Measurements from ENCODE around the gene SMIM28.

The SMIM28 gene

GRCh38 chr6:138382498-138383265, 5.0 kb downstream of the SMIM28 start:
- no peak overlapping the region for H3K4me3 ChIP-seq (ENCODE audit: low read depth, low read length)
- no peak for DNase-seq (ENCODE audit: low read depth)
- TF ChIP-seq, protein P1, sequence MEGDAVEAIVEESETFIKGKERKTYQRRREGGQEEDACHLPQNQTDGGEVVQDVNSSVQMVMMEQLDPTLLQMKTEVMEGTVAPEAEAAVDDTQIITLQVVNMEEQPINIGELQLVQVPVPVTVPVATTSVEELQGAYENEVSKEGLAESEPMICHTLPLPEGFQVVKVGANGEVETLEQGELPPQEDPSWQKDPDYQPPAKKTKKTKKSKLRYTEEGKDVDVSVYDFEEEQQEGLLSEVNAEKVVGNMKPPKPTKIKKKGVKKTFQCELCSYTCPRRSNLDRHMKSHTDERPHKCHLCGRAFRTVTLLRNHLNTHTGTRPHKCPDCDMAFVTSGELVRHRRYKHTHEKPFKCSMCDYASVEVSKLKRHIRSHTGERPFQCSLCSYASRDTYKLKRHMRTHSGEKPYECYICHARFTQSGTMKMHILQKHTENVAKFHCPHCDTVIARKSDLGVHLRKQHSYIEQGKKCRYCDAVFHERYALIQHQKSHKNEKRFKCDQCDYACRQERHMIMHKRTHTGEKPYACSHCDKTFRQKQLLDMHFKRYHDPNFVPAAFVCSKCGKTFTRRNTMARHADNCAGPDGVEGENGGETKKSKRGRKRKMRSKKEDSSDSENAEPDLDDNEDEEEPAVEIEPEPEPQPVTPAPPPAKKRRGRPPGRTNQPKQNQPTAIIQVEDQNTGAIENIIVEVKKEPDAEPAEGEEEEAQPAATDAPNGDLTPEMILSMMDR (IDR thresholded peaks at IDR 0.05; ENCODE audit: insufficient read depth, low read depth, low read length, missing control alignments): no peak

GRCh38 chr6:138383776-138384175, 6.1 kb downstream of the SMIM28 start:
- TF ChIP-seq, protein P1 (IDR thresholded peaks at IDR 0.05; ENCODE audit: insufficient read depth, low read depth, low read length, missing control alignments): no peak
- DNase-seq (ENCODE audit: low read depth): no peak
- H3K4me3 ChIP-seq (ENCODE audit: low read depth, low read length): no peak overlapping the region

- H3K4me3 ChIP-seq (ENCODE audit: low read depth, low read length): no peak overlapping the region
- TF ChIP-seq, protein P1 (IDR thresholded peaks at IDR 0.05; ENCODE audit: insufficient read depth, low read depth, low read length, missing control alignments): no peak
- DNase-seq (ENCODE audit: low read depth): no peak
These were observed 9.2 kb downstream of the SMIM28 start for GRCh38 chr6:138386897-138387296.

- TF ChIP-seq, protein P1 (IDR thresholded peaks at IDR 0.05; ENCODE audit: insufficient read depth, low read depth, low read length, missing control alignments): no peak
These were observed 10.1 kb downstream of the SMIM28 start for GRCh38 chr6:138387577-138388368.

DNA sequence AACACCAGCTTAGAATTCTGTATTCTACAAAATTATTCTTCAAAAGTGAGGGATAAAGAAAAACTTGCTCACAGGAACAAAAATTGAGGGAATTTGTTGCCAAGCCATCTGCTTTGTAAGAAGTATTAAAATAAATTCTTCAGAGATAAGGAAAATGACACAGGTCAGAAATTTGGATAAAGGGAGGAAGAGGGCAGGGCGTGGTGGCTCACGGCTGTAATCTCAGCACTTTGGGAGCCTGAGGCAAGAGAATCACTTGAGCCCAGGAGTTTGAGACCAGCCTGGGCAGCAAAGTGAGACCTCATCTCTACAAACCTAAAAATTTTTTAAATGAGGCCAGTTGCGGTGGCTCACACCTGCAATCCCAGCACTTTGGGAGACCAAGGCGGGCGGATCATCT, 11.8 kb downstream of the SMIM28 start:
- DNase-seq (ENCODE audit: low read depth): no peak
- TF ChIP-seq, protein P1 (IDR thresholded peaks at IDR 0.05; ENCODE audit: insufficient read depth, low read depth, low read length, missing control alignments): no peak
- no peak overlapping the region for H3K4me3 ChIP-seq (ENCODE audit: low read depth, low read length)

More at GRCh38 chr6:138387577-138388368, 10.1 kb downstream of the SMIM28 start:
- no peak for DNase-seq (ENCODE audit: low read depth)
- no peak overlapping the region for H3K4me3 ChIP-seq (ENCODE audit: low read depth, low read length)

- no peak for DNase-seq (ENCODE audit: low read depth)
- TF ChIP-seq, protein P1 (IDR thresholded peaks at IDR 0.05; ENCODE audit: insufficient read depth, low read depth, low read length, missing control alignments): no peak
- no peak overlapping the region for H3K4me3 ChIP-seq (ENCODE audit: low read depth, low read length)
These were observed 16.4 kb downstream of the SMIM28 start for GRCh38 chr6:138393871-138394783.
